Omental fat pad (tissue), 4 donors: ENCODE measurements around the gene MEAK7. TPM values are rescaled to one million over a fixed set of nuclear protein-coding genes. Genes with fewer than 3 reads are reported as not detected.
"Not testable (repeated sequence)": the region's sequence is repeated elsewhere in the genome, so short reads cannot be mapped to it uniquely, and the experiment has no call there.

Experiments used
- ATAC-seq: fragments of 150-250 bp; one replicate; pipeline ENCODE4 v1.9.1; 2016; ENCODE audit warnings: mild to moderate bottlenecking, moderate library complexity; ENCODE audit not compliant: low FRiP score
- DNase-seq: peaks from one replicate; pipeline ENCODE4 v3.0.0-alpha.2; 2019; ENCODE audit warnings: low spot score
- CTCF ChIP-seq, 3 donors: fragments of 450-650 bp; IDR thresholded peaks; one replicate each; pipeline ENCODE4 v1.5.1; 2016 to 2017; ENCODE audit warnings: antibody characterized with exemption in 3 of 3, mild to moderate bottlenecking in 3 of 3, moderate library complexity in 2 of 3
- total RNA-seq, 4 donors: library from RNA; depleted of rRNA; stranded (reverse); fragments of >200 nt; gene quantifications; one replicate each; pipeline ENCODE4 v1.1.0, GENCODE V29; 2016

The MEAK7 gene
- total RNA-seq, 4 donors from 2014 or later, result 6.4 to 9.1 (median 8.4) TPM

- no peak for TF ChIP-seq CTCF (IDR thresholded peaks at IDR 0.05)
- DNase-seq, result no peak
- ATAC-seq, result peak; percentile 24
Measured at GRCh38 chr16:84526794-84527531, 22.5 kb upstream of the MEAK7 start.

- ATAC-seq, DNase-seq: not testable (repeated sequence)
Measured at GRCh38 chr16:84524941-84525581, 20.6 kb upstream of the MEAK7 start.

GRCh38 chr16:84524346-84524920, 20.0 kb upstream of the MEAK7 start:
- DNase-seq, result no peak
- ATAC-seq, result no peak
- no peak for TF ChIP-seq CTCF (IDR thresholded peaks at IDR 0.05)

- no peak for ATAC-seq
- TF ChIP-seq CTCF (IDR thresholded peaks at IDR 0.05), result no peak
Measured at GRCh38 chr16:84521497-84521770, 17.0 kb upstream of the MEAK7 start.

GRCh38 chr16:84520725-84521496, 16.5 kb upstream of the MEAK7 start:
- ATAC-seq, result no peak
- no peak for DNase-seq
- no peak for TF ChIP-seq CTCF (IDR thresholded peaks at IDR 0.05)

More at GRCh38 chr16:84521497-84521770, 17.0 kb upstream of the MEAK7 start:
- no peak for DNase-seq

GRCh38 chr16:84519855-84520254, 15.4 kb upstream of the MEAK7 start:
- DNase-seq (no peak), ATAC-seq (no peak)
- TF ChIP-seq CTCF (IDR thresholded peaks at IDR 0.05), result no peak

GRCh38 chr16:84518804-84519341, 14.4 kb upstream of the MEAK7 start:
- TF ChIP-seq CTCF (IDR thresholded peaks at IDR 0.05), result no peak
- DNase-seq (no peak), ATAC-seq (no peak)

GRCh38 chr16:84518220-84518619, 13.8 kb upstream of the MEAK7 start:
- ATAC-seq, DNase-seq: not testable (repeated sequence)
